Inflammatory macrophage treated with lipopolysaccharide for 4 hours (primary cell): Measurements from ENCODE around the gene C1QA.
"Not testable (repeated sequence)": the region's sequence is repeated elsewhere in the genome, so short reads cannot be mapped to it uniquely, and the experiment has no call there.

ENCODE experiments used
- DNase-seq: peaks from one replicate; pipeline ENCODE4 v3.0.0-alpha.2; 2020

The C1QA gene

DNA sequence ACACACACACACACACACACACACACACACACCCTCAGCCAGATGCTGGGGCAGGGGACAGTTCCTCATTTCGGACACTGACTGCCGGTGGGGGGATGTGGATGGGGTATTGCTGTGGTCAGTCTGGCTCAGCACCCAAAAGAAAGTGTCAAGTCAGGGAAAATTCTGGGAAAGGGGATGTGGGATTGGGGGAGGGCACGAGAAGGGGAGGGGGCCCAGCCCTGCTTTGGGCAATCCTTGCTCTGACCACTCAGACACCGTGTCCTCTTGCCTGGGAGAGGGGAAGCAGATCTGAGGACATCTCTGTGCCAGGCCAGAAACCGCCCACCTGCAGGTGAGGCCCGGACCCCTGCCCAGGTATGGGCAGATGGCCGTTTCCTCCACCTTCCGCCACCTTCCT, 7.0 kb downstream of the C1QA start, which contains the start of gene C1QC:
TSS of gene C1QC (plus strand) at position 253 of the 400 bp plus-strand sequence. CDS start 391 bp downstream, outside the sequence.
- peak; percentile 58 for DNase-seq

DNA sequence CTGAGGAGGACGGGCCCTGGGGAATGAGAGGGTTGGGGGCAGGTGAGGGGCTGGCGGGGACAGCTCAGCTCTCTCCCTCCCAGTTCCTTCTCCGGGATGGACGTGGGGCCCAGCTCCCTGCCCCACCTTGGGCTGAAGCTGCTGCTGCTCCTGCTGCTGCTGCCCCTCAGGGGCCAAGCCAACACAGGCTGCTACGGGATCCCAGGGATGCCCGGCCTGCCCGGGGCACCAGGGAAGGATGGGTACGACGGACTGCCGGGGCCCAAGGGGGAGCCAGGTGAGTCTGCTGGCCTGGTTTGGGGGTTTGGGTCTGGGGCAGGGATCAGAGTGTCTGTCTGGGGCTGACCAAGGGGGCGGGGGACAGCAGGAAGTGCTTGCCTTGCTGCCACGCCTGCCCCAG, 7.5 kb downstream of the C1QA start:
- no peak for DNase-seq

DNA sequence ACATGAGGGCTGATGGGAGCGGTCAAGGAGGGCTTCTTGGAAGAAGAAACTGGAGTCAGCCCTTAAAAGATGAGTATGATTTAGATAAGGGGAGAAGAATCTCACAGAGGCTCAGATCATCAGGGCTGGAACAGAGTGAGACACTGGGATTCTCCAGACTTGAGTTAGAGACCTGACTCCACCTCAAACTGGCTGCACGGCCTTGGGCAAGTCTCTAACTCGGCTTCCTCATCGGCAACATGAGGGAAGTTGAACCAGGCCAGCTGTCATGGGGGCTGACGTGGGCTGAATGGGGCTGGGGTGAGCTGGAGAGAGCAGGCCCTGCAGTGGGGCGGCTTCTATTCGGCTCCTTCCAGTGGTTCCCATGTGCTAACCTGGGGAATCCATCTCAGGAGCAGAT, 9.5 kb downstream of the C1QA start:
- peak; percentile 93 for DNase-seq

DNA sequence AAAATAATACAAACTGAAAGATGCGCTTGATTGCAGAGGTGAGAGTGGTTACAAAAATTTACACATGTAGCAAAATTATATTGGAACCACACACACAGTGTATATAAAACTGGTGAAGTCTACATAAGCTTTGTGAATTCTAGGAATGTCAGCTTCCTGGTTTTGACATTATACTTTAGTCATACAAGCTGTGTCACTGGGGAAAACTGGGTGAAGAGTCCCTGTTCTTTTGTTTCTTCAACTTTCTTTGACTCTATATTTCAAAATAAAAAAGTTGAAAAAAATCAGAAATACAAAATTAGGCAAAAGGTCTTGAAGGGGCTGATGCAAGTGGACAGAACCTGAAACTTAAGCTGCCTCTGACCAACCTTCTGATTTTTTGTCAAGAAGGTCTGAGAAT, 10.0 kb downstream of the C1QA start:
- DNase-seq: peak; percentile 88

DNA sequence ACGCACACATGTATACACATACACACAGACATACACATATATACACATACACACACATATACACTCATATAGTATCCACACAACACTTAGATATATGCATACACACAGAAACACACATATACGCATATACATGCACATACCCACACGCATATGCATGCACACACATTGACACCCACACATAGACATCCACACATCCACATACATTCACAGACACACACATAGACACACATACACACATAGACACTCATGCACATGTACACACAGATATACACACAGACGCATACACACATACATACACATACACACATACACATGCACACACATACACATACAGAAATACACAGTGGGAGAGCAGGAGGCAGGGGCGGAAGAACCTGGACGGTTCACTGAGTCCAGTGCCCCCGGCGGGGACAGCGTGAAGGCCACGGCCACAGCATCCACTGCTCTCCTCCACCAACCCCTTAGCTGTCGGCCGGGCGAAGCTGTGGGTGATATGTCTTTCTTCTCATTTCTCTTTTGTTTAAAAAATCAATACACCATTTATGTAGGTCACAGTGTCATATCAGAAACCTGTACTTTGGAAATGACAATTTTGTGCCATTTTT, 13.8 kb downstream of the C1QA start:
- DNase-seq: no peak

DNA sequence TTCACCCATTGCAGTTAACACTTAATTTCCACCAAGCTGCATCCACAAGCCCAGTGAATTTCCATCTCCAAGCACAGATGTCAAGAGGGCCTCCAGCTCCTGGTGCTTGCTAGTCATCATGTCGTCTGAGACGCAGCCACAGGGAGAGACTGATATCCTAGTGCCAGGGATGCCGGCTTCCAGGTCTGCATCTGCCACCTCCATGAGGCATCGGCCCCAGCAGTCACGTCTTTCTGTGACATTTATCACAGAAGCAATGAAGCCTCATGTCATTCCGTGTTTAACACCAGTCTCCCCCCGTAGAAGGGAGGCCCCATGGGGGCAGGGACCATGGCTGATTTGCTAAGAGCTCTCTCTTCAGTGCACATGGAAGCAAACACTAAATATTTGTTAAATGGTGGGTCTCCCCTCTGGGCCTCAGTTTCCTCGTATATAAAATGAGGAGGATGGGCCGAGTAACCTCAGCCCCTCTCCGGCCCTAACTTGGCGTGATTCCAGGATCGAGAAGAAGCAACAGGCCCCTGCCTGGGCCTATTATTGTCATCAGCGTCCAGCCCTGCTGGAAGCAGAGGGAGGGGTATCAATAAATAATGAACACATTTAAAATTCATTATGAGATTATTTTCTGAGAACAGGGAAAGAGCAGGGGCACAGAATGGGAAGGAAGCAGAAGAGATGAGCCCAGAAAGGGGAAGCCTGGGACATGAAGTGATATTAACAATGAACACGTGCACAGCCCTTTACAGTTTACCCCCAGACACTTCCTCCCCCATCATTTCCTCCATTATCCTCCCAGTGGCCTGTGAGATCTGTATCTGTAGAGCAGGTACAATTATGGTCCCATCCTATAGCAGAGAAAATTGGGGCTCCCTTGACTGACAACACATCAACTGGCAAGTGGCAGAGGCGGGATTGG, 15.8 kb downstream of the C1QA start:
- DNase-seq: peak; percentile 56

DNA sequence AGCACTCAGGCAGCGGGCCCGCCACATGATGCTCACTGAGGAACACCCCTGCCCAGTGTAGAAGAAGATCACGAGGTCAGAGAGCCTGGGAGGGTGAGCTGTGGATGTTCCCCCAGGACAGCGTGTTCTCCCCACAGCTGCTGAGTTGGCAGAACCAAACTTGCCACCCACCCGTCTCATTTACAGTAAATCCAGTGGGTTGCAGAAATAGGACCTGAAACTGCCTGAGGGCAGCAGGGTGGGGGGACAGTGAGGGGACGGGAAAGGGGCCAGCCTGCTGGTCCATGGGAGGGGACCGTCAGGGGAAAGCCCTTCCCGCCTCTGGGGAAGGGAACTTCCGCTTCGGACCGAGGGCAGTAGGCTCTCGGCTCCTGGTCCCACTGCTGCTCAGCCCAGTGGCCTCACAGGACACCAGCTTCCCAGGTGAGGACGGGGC, 16.5 kb downstream of the C1QA start, which contains the start of gene C1QB:
TSS of gene C1QB (plus strand) at position 356 of the 436 bp plus-strand sequence. CDS start 6,227 bp downstream, outside the sequence.
- peak; percentile 78 for DNase-seq

DNA sequence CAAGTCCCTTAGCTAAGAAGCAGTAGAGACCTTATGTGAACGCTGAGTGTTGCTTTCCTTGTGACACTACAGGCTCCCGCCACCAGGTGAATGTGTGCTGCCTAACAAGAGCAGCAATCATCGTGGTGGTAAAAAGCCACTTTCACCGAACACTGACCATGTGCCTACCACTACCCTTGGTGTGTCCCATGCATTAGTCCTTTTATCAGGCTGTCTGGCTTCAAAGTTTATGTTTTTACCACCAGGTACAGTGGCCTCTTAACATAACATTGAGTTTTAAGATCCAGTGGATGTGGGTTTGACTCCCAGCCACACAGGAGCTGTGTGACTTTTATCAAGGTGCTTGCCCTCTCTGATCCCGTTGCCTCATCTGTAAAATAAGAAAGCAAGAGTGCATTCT, 18.3 kb downstream of the C1QA start:
- DNase-seq: no peak

DNA sequence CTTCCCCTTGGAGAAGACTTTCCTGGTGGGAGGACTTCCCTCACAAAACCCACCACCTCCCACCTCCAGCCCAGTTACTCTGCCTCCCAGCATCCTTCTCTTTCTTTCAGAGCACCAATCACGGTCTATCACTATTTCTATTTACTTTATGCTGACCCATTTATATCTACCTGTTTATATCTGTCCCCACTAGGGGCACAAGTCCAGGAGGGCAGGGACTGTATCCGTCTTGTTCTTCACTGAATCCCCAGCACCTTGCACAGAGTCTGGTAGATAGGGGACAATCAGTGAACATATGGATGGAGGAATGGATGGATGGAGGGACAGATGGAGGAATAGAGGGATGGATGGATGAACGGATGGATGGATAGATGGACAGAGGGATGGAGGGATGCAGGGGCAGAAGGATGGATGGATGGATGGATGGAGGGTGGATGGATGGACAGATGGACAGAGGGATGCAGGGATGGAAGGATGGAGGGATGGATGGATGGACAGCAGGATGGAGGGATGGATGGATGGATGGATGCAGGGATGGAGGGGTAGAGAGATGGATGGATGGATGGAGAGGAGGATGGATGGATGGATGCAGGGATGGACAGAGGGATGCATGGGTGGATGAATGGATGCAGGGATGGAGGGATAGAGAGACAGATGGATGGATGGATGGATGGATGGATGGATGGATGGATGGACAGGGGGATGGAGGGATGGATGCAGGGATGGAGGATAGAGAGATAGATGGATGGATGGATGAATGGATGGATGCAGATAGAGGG, 22.1 kb downstream of the C1QA start:
- no peak for DNase-seq

DNA sequence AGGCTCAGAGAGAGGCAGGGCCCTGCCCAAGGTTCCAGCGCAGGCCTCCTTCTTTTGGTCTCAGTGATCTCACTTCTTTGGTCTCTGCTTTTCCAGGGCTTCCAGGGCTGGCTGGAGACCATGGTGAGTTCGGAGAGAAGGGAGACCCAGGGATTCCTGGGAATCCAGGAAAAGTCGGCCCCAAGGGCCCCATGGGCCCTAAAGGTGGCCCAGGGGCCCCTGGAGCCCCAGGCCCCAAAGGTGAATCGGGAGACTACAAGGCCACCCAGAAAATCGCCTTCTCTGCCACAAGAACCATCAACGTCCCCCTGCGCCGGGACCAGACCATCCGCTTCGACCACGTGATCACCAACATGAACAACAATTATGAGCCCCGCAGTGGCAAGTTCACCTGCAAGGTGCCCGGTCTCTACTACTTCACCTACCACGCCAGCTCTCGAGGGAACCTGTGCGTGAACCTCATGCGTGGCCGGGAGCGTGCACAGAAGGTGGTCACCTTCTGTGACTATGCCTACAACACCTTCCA, 24.4 kb downstream of the C1QA start:
- no peak for DNase-seq

DNA sequence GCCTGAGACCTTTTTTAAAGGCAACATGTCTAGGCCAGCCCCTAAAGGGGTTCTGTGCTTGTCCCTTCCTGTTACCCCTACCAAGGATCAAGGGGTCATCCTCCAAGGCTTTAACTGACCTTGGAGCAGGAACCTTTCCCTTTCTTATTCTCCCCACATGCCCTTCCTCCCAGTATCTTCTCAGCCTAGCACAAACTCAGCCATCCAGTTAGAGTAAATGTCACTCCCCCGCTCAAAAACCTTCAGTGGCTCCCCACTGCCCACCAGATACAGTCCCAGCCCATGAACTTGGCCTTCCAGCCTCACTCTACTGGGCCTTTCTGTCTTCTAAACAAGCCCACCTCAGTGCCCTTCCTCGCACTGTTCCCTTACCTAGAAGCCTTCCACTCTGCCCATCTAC, 25.5 kb downstream of the C1QA start:
- DNase-seq: no peak

DNA sequence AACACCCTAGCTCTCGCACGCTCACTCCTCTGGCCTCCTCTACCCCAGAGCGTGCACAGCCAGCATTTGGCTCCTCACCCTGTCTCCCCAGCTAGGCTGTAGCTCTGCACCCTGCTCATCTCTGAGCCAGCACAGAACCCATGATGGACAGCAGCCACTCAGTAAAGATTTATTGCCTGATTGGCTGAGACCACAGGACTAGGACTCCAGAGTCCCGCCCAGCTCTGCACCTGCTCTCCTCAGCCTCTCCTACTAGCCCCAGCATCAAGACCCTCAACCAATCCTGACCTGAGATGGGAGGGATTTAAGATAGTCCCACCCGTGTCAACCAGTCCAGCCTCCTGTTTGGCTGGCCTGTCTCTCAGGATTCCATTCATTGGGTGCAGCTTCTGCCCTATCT, 25.9 kb downstream of the C1QA start:
- DNase-seq: peak; percentile 11

DNA sequence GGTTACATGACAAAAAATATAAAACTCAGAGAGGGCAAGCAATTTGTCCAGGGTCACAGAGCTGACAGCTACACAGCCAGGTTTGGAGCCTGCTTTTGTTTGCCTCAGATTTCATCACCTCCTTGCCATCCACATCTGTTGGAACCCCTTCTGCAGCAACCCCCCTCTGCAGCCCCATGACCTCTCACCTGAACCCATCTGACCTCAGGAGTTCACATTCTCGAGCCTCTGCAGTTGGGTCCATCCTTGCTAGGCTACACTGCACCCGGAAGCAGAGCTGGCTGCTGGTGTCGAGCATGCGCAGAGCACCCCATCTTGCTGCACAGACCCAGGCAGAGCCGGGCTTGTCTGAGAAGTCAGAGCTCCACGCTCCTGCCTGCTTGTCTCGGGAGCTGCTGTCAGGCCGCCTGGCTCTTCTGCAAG, 26.6 kb downstream of the C1QA start:
- DNase-seq: no peak

DNA sequence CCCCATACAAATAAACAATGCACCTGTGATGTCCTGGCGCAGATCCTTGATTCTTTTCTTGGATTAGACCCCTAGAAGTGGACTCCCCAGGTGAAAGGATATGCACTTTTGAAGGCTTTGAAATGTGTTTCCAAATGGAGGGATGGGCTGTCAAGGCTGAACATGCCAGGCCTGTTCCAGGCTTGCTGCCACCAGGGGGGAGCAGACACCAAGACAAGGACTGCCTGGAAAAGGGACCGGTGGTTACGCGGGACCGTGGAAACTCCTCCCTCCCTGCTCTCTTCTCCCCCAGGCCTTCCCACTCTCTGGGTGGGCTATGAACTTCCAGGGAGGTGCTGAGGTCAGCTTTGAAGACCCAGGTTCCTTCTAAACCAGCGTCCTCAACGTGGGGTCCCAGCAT, 29.3 kb downstream of the C1QA start:
- DNase-seq: no peak

DNA sequence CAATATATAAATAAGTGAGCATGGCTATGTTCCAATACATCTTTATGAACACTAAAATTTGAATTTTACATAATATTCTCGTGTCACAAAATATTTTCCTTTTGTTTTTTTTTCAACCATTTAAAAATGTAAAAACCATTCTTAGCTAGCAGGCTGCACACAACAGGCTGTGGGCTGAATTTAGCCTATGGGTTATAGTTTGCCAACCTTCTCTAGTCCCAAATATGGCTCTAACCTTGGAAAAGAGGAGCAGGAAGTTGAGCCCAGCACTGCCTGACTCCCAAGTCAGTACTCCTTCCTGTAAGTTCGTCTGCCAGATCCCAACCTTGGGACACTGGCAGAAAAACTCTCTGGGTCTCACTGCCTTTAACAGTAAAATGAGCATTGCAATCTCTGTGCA, 30.0 kb downstream of the C1QA start:
- no peak for DNase-seq

DNA sequence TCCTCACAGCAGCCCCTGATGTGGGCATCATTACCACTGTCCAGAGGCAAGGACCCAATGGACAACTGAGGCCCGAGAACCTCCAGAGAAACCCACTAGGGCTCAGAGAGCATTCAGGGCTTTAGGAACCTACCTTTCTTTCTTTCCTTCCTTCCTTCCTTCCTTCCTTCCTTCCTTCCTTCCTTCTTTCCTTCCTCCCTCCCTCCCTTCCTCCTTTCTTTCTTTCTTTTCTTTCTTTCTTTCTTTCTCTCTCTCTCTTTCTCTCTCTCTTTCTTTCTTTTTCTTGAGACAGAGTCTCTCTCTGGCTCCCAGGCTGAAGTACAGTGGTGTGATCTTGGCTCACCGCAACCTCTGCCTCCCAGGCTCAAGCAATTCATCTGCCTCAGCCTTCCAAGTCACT, 32.4 kb downstream of the C1QA start:
- DNase-seq: not testable (repeated sequence)

DNA sequence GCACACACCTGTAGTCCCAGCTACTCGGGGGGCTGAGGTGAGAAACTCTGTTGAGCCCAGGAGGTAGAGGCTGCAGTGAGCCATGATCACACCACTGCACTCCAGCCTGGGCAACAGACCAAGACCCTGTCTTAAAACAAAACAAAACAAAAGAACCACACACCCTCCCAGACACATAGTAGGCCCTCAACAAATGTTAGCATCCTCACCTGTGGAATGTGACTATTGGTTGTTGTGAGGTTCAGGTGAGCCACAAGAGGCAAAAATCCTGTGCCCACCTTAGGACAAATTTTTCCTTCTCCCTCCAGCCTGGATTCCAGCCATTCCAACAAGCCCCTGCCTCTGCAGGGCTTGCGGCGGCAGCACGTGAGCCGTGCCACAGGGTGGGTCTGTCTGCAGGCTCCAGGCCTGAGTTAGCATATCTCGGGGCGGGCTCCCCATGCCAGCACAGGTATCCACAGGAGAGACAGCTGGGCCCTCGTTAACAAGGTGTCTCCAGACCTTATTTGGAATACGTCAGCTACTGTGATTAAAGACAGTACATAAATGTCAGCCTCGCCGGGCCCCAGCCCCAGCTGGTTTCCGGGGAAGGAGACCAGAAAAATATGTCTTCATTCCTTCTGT, 34.0 kb downstream of the C1QA start:
- DNase-seq: no peak

DNA sequence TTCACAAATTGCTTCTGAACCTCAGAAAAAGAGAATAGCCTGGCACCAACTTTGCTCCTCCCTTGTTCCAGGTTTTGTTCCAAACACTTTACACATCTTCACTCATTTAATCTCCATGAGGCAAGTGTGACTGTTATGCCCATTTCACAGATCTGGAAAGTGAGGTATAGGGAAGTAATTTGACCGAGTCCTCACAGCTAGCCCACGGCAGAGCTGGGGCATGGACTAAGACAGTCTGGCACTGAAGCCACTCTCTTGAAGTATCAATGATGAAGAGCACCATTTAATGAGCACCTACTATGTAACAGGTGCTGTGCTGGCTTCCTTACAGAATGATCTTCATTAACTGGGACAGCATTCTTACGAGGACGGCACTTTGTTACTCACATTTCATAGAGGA, 35.6 kb downstream of the C1QA start:
- DNase-seq: no peak

DNA sequence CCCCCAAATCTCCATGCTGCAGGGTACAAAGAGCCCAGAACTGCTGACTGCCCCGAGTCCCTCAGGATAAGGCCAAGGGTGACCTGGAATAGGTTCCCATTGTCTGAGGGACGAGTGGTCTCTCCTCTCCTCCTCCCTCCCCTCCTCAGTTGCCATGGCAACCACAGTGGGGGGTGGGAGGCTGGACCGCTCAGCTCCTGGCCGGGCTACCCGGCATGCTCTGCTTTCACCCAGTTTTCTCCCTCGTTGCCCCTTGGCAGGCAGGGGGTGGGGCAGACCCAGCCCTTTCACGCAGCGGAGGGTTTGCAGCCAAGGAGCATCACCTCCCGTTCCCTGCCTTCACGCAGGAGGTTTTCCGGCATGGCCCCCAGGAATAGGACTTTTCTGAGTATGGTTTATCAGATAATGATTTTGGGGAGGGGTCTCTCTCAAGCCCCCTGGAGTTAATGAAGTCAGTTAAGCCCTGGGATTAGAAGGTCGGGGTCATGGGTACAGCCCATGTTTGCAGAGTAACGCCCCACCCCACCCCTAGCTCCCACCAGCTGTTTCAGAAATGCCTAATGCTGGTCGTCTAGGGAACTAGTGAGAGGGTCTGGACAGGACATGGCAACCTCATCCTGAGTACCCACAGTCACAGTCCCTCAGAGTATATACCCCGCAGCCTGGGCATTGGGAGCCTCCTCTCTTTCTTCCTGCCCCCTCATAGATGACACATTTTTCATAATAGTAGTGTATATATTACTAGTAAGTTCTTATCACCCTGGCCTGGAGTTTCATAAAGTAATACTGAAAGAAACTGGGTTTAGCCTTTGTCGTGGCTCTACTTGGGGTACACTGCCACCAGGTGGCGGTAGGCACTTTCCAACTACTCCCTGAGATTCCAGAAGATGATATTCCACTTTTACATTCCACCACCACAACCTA, 37.3 kb downstream of the C1QA start:
- DNase-seq: peak; percentile 60

DNA sequence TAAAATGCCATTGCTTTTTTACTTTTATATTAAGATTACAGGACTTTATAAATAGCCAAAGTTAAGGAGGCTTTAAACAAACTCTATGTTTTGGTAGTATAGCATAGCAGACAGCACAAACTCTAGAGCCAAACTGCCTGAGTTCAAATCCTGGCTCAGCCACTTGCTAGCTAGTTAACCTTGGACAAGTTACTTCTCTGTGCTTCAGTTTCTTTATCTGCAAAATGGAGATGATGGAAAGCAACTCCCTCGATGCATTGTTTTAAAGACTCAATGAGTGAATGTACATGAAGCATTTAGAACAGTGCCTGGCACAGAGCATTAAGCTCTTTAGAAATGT, 38.0 kb downstream of the C1QA start:
- DNase-seq: no peak

DNA sequence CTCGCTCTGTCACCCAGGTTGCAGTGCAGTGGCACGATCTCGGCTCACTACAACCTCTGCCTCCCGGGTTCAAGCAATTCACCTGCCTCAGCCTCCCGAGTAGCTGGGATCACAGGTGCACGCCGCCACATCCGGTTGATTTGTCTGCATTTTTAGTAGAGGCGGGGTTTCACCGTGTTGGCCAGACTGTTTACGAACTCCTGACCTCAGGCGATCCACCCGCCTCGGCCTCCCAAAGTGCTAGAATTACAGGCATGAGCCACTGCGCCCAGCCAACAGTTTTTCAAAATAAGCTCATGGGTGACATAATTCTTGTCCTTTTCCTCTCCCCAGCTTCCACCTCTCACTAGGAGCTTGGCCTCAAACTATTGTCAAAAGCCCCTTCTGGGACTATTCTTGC, 39.7 kb downstream of the C1QA start:
- not testable (repeated sequence) for DNase-seq
